Skeletal muscle tissue (tissue), 4 donors: Measurements from ENCODE around the gene FAM81A. TPM values are rescaled to one million over a fixed set of nuclear protein-coding genes. Genes with fewer than 3 reads are reported as not detected.
A peak's percentile ranks its signal among the peaks of the same experiment; 100 is the strongest.

ENCODE experiments used
- H3K27ac ChIP-seq: one replicate; pipeline ENCODE4 v1.7.0; 2013; ENCODE audit warnings: mild to moderate bottlenecking, low read depth, low read length, inconsistent platforms
- H3K27me3 ChIP-seq, 3 donors: one replicate each; pipeline ENCODE4 v1.7.0; 2013; ENCODE audit warnings: low read length in 3 of 3; ENCODE audit not compliant: control insufficient read depth in 3 of 3, insufficient read depth in 3 of 3
- H3K36me3 ChIP-seq, 3 donors: one replicate each; pipeline ENCODE4 v1.7.0; 2013; ENCODE audit warnings: low read length in 3 of 3; ENCODE audit not compliant: control insufficient read depth in 3 of 3, insufficient read depth in 3 of 3
- H3K4me1 ChIP-seq, 3 donors: one replicate each; pipeline ENCODE4 v1.7.0; 2013; ENCODE audit warnings: low read length in 3 of 3, mild to moderate bottlenecking in 3 of 3; ENCODE audit not compliant: control insufficient read depth in 3 of 3, insufficient read depth in 3 of 3
- H3K4me3 ChIP-seq, 3 donors: one replicate each; pipeline ENCODE4 v1.7.0; 2013; ENCODE audit warnings: low read length in 3 of 3
- H3K9ac ChIP-seq, 3 donors: one replicate each; pipeline ENCODE4 v1.7.0; 2013; ENCODE audit warnings: low read length in 3 of 3, mild to moderate bottlenecking in 3 of 3, moderate library complexity in 2 of 3, low read depth in 1 of 3
- H3K9me3 ChIP-seq, 3 donors: one replicate each; pipeline ENCODE4 v1.7.0; 2013; ENCODE audit warnings: low read length in 3 of 3; ENCODE audit not compliant: control insufficient read depth in 3 of 3
- total RNA-seq: library from RNA; depleted of rRNA; stranded (reverse); fragments of >200 nt; gene quantifications from one replicate; pipeline ENCODE4 v1.2.3, GENCODE V29; 2014
- donor health status: Osteomylitis.

FAM81A gene
- total RNA-seq, 1 donor from 2014 or later, result 0.52 TPM

DNA sequence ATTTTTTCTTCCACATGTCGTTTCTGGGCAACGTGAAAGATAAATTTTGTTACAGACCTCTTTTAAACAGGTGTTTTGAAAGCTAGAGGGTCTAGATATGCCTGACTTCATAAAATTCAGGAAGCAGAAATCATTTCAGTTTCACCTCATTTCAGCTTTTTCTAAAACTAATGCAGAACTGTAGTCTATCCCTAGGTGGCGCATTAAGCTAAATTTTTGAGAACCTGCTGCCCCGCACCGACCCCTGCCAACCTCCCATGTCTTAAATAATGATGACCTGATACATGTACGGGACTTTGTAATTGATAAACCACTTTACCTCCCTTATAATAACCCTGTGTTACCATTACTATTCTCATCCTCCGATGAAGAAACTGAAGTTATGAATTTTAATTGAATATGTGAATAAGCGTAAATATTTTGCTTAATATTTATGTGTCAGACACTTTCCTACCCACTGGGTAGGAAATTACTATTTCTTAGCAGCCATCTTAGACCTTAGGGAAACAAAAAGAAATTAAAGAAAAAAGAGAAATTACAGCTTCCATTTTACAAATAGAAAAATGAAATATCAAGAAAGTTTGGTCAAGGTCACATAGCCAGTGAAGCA, 94.9 kb downstream of the FAM81A start:
- Histone ChIP-seq H3K4me3 (no peak overlapping the region), H3K27ac (no peak overlapping the region), H3K9ac (peak overlapping the region in 1 of 3 donors; percentile 29), H3K27me3 (peaks cover 0 to 8% (median 3%) of the 10 kb centered on the region in 3 donors), H3K36me3 (no peaks in the 10 kb centered on the region), H3K9me3 (no peaks in the 10 kb centered on the region), H3K4me1 (no peaks in the 10 kb centered on the region)

DNA sequence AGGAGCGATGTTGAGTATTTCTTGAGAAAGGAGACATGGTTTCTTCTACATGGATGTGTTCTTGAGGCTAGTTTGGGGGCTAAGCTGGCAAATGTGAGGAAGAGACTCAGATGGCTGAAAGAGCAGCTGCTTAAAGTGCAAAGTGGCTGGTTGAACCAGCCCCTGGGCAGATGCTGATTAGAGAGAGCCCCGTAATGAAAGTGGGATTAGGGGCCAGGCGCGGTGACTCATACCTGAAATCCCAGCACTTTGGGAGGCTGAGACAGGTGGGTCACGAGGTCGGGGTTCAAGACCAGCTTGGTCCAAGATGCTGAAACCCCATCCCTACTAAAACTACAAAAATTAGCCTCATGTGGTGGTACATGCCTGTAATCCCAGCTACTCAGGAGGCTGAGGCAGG, 98.6 kb downstream of the FAM81A start:
- Histone ChIP-seq H3K4me1 (no peaks in the 10 kb centered on the region), H3K9ac (no peak overlapping the region), H3K27ac (no peak overlapping the region), H3K36me3 (no peaks in the 10 kb centered on the region), H3K9me3 (no peaks in the 10 kb centered on the region), H3K27me3 (peaks cover 0 to 4% (median 0%) of the 10 kb centered on the region in 3 donors), H3K4me3 (no peak overlapping the region)

DNA sequence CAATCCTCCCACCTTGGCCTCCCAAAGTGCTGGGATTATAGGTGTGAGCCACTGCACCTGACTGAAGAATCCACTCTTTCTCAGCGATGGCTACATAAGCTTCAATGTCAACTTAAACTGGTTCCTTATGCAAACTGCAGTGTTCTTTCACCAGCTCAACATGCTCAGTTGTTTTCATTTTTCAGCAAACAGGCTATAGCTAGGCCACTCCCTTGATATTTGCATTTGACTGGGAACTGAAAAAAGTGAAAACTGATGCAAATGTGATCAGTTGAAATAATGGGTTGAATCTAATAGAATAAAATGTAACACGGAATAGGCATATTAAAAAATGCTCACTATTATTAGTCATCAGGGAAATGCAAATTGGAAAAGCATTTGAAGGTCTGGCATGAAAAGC, 99.4 kb downstream of the FAM81A start:
- Histone ChIP-seq H3K9ac (no peak overlapping the region), H3K9me3 (no peaks in the 10 kb centered on the region), H3K36me3 (no peaks in the 10 kb centered on the region), H3K4me3 (no peak overlapping the region), H3K27me3 (peaks cover 0 to 4% (median 0%) of the 10 kb centered on the region in 3 donors), H3K27ac (no peak overlapping the region), H3K4me1 (no peaks in the 10 kb centered on the region)

DNA sequence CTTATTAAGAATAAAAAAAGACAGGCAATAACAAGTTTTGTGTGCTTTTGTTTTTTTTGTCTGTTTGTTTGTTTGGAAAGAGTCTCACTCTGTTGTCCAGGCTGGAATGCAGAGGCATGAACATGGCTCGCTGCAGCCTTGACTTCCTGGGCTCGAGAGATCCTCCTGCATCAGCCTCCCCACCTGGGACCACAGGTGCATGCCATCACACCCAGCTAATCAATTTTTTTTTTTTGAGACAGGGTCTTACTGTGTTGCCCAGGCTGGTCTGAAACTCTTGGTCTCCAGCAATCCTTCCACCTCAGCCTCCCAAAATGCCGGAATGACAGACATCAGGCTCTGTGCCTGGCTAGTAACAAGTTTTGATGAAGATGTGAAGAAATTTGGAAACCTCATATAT, 100.5 kb downstream of the FAM81A start:
- no peaks in the 10 kb centered on the region for H3K4me1 ChIP-seq
- no peak overlapping the region for H3K9ac ChIP-seq
- no peaks in the 10 kb centered on the region for H3K9me3 ChIP-seq
- H3K36me3 ChIP-seq, result no peaks in the 10 kb centered on the region
- peaks cover 0 to 4% (median 4%) of the 10 kb centered on the region in 3 donors for H3K27me3 ChIP-seq
- H3K4me3 ChIP-seq, result no peak overlapping the region
- no peak overlapping the region for H3K27ac ChIP-seq

GRCh38 chr15:59539799-59540198, 101.8 kb downstream of the FAM81A start:
- Histone ChIP-seq H3K4me1 (no peaks in the 10 kb centered on the region), H3K27me3 (peaks cover 0 to 9% (median 4%) of the 10 kb centered on the region in 3 donors)

GRCh38 chr15:59540654-59541053, 102.7 kb downstream of the FAM81A start:
- no peak overlapping the region for H3K27ac ChIP-seq
- no peaks in the 10 kb centered on the region for H3K9me3 ChIP-seq
- H3K9ac ChIP-seq, result no peak overlapping the region
- H3K4me1 ChIP-seq, result no peaks in the 10 kb centered on the region
- H3K27me3 ChIP-seq, result peaks cover 0 to 9% (median 4%) of the 10 kb centered on the region in 3 donors
- no peak overlapping the region for H3K4me3 ChIP-seq
- H3K36me3 ChIP-seq, result no peaks in the 10 kb centered on the region

More at GRCh38 chr15:59539799-59540198, 101.8 kb downstream of the FAM81A start:
- Histone ChIP-seq H3K36me3 (no peaks in the 10 kb centered on the region), H3K9me3 (no peaks in the 10 kb centered on the region), H3K9ac (no peak overlapping the region), H3K4me3 (no peak overlapping the region), H3K27ac (no peak overlapping the region)

GRCh38 chr15:59541750-59542149, 103.8 kb downstream of the FAM81A start:
- Histone ChIP-seq H3K4me3 (no peak overlapping the region), H3K4me1 (no peaks in the 10 kb centered on the region), H3K27me3 (peaks cover 0 to 9% (median 0%) of the 10 kb centered on the region in 3 donors), H3K36me3 (no peaks in the 10 kb centered on the region), H3K27ac (no peak overlapping the region), H3K9ac (no peak overlapping the region), H3K9me3 (no peaks in the 10 kb centered on the region)

DNA sequence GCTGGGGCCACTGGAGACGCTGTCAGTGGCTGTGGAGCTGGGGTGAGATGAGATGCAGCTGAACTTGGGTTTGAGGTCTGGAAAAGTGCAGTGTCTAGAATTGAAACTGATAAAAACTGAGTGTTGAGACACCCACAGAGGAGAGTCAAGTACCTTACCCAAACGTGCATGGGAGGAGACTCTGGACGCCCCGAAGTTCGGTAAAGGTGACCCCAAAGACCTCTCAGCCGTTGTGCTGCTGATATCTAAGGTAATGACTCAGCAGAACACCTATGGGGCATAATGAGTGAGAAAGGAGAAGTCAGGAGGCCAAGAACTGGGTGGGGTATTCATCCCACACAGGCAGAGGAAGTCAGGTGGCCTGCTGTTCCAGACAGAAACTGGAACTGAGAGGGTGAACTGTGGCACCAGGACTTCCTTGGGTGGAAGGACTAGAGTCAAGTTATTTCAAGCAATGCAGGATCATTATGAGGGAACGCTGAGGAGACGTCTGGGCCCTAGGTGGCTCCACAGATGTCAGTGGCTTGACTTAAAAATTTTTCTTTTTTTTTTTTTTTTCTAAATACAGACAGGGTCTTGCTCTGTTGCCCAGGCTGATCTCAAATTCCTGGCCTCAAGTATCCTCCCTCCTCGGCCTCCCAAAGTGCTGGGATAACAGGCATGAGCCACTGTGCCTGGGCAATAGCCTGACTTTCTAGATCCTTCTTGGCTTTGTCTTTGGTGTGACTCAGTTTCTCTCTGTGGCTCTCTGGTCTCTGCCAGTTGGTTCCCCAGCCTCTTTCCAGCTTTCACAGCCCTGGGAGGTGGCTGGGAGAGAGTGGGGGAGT, 105.9 kb downstream of the FAM81A start:
- no peak overlapping the region for H3K27ac ChIP-seq
- H3K4me3 ChIP-seq, result no peak overlapping the region
- no peaks in the 10 kb centered on the region for H3K36me3 ChIP-seq
- H3K4me1 ChIP-seq, result no peaks in the 10 kb centered on the region
- no peaks in the 10 kb centered on the region for H3K9me3 ChIP-seq
- no peak overlapping the region for H3K9ac ChIP-seq
- H3K27me3 ChIP-seq, result peaks cover 0 to 9% (median 0%) of the 10 kb centered on the region in 3 donors

- H3K9ac ChIP-seq, result no peak overlapping the region
Measured at GRCh38 chr15:59545573-59545972, 107.6 kb downstream of the FAM81A start.

More at GRCh38 chr15:59545573-59545972, 107.6 kb downstream of the FAM81A start:
- Histone ChIP-seq H3K36me3 (no peaks in the 10 kb centered on the region), H3K4me1 (no peaks in the 10 kb centered on the region), H3K27me3 (peaks cover 0 to 9% (median 0%) of the 10 kb centered on the region in 3 donors), H3K27ac (no peak overlapping the region), H3K9me3 (no peaks in the 10 kb centered on the region), H3K4me3 (no peak overlapping the region)
